Measurements from ENCODE around the gene MED17. TPM values are rescaled to one million over a fixed set of nuclear protein-coding genes. Genes with fewer than 3 reads are reported as not detected.

Gene MED17
- total RNA-seq, 1 experiment from 2014 or later, result 26.9 TPM

DNA sequence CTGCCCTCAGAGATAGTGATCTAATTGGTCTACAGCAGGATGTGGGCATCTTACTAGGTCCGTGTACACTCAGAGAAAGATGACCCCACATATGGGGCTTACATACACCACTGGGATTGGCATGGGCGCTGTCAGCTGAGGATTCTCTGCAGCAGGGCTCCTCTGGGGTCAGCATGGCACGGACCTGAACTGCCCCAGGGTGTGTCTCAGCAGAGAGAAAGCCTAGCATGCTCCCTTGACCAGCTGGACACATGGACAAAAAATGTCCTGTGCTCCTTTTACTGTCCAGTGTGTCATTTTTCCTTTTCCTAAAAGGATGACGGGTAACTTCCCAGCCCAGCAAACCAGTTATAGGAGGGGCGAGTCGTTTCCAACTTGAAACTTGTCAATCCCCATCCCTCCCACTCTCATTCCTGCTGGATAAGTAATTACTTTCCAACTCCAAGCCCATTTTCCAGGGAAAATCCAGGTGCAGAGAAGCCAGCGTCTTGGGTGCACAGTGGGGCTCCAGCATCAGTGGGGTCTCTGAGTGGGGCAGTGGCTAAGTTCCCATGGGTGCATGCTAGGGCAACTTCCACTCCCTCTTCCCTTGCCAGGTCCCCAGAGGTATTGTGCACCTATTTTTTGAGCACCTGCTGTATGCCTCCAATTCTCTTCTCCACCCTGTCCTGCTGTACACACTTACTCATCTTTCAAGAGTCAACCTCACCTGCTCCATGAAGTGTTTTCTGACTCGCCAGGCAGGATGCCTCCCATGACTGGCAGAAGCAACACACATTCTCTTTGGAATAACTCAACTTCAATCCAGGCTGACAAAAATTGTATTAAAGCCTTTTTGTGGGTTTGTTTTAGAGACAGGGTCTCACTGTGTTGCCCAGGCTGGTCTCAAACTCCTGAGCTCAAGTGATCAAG, 61.4 kb downstream of the MED17 start:
- TF ChIP-seq EZH2 (IDR thresholded peaks at IDR 0.05; ENCODE audit: low read depth) (no peak), CTCF (conservative IDR thresholded peaks at IDR 0.05) (no peak)
- no peak overlapping the region for H3K27ac ChIP-seq
- no TSS peak for BruUV-seq (replicated peaks)
- H2AFZ ChIP-seq, result no peak overlapping the region
- H4K20me1 ChIP-seq (ENCODE audit: insufficient read depth), result no peaks in the 10 kb centered on the region
- intact Hi-C loops (cut with micrococcal nuclease; ENCODE audit: unreplicated experiment), result no loop called here
- no peak overlapping the region for H3K4me3 ChIP-seq
- POLR2A ChIA-PET (ENCODE audit: unreplicated experiment), result no interaction called here
- H3K9me2 ChIP-seq (ENCODE audit: insufficient read depth), result no peaks in the 10 kb centered on the region
- H3K4me2 ChIP-seq, result no peak overlapping the region
- H3K9me3 ChIP-seq (ENCODE audit: insufficient read depth, low read depth), result no peaks in the 10 kb centered on the region
- no peaks in the 10 kb centered on the region for H3K79me2 ChIP-seq (ENCODE audit: low read depth)
- H3K27me3 ChIP-seq (ENCODE audit: insufficient read depth, low read depth), result no peaks in the 10 kb centered on the region
- H3F3A ChIP-seq (ENCODE audit: insufficient read depth, low read depth), result peaks cover 24% of the 10 kb centered on the region; the same call in 1 of the 2 replicates
- no peak for DNase-seq
- H3K4me1 ChIP-seq (replicated peaks; ENCODE audit: insufficient read depth), result peaks cover 20% of the 10 kb centered on the region
- CTCF ChIA-PET, result no interaction called here
- no peaks in the 10 kb centered on the region for H3K36me3 ChIP-seq (ENCODE audit: low read depth)

DNA sequence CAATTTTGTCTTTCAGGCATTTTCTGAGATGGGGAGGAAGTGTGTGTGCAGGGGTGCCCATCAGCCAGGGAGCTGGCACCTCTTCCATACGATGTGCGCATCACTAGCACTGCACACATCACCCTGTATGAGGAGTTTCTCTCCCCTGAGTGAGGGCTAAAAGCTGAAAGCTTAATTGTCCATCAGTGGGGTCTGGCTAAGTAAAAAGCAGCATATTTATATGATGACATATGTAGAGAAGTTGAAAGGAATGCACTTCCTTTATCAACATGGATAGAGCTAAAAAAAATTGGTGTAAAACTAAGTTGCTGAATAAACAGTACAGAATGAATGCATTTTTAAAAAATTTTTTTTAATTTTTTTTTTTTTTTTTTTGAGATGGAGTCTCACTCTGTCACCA, 62.3 kb downstream of the MED17 start:
- H3K27me3 ChIP-seq (ENCODE audit: insufficient read depth, low read depth), result no peaks in the 10 kb centered on the region
- H3K9me3 ChIP-seq (ENCODE audit: insufficient read depth, low read depth), result no peaks in the 10 kb centered on the region
- H3F3A ChIP-seq (ENCODE audit: insufficient read depth, low read depth), result peaks cover 24% of the 10 kb centered on the region; the same call in 1 of the 2 replicates
- intact Hi-C loops (cut with micrococcal nuclease; ENCODE audit: unreplicated experiment), result no loop called here
- no peak overlapping the region for H3K4me2 ChIP-seq
- TF ChIP-seq CTCF (conservative IDR thresholded peaks at IDR 0.05) (no peak), EZH2 (IDR thresholded peaks at IDR 0.05; ENCODE audit: low read depth) (no peak)
- ChIA-PET POLR2A (ENCODE audit: unreplicated experiment) (no interaction called here), CTCF (no interaction called here)
- H3K27ac ChIP-seq, result no peak overlapping the region
- H3K4me1 ChIP-seq (replicated peaks; ENCODE audit: insufficient read depth), result peaks cover 25% of the 10 kb centered on the region
- no peaks in the 10 kb centered on the region for H3K79me2 ChIP-seq (ENCODE audit: low read depth)
- no TSS peak for BruUV-seq (replicated peaks)
- DNase-seq, result no peak
- H3K9me2 ChIP-seq (ENCODE audit: insufficient read depth), result no peaks in the 10 kb centered on the region
- no peak overlapping the region for H3K4me3 ChIP-seq
- H3K36me3 ChIP-seq (ENCODE audit: low read depth), result no peaks in the 10 kb centered on the region
- H2AFZ ChIP-seq, result no peak overlapping the region
- no peaks in the 10 kb centered on the region for H4K20me1 ChIP-seq (ENCODE audit: insufficient read depth)

GRCh38 chr11:93849201-93849600, 65.1 kb downstream of the MED17 start:
- intact Hi-C loops (cut with micrococcal nuclease; ENCODE audit: unreplicated experiment), result no loop called here
- POLR2A ChIA-PET (ENCODE audit: unreplicated experiment), result no interaction called here
- H3K4me2 ChIP-seq, result peak overlapping the region; percentile 98
- TF ChIP-seq CTCF (conservative IDR thresholded peaks at IDR 0.05) (no peak), EZH2 (IDR thresholded peaks at IDR 0.05; ENCODE audit: low read depth) (no peak)
- DNase-seq, result no peak
- H2AFZ ChIP-seq, result no peak overlapping the region
- peaks cover 16% of the 10 kb centered on the region; the same call in 1 of the 2 replicates for H3K4me1 ChIP-seq (replicated peaks; ENCODE audit: insufficient read depth)
- no peaks in the 10 kb centered on the region for H3K9me2 ChIP-seq (ENCODE audit: insufficient read depth)
- no peaks in the 10 kb centered on the region for H3K79me2 ChIP-seq (ENCODE audit: low read depth)
- H3K27ac ChIP-seq, result no peak overlapping the region
- H3K36me3 ChIP-seq (ENCODE audit: low read depth), result no peaks in the 10 kb centered on the region
- no peaks in the 10 kb centered on the region for H3K9me3 ChIP-seq (ENCODE audit: insufficient read depth, low read depth)
- no peaks in the 10 kb centered on the region for H3K27me3 ChIP-seq (ENCODE audit: insufficient read depth, low read depth)
- CTCF ChIA-PET, result no interaction called here
- H3K4me3 ChIP-seq, result peak overlapping the region; percentile 70; the same call in 1 of the 2 replicates
- no peaks in the 10 kb centered on the region for H4K20me1 ChIP-seq (ENCODE audit: insufficient read depth)
- BruUV-seq (replicated peaks), result no TSS peak
- H3F3A ChIP-seq (ENCODE audit: insufficient read depth, low read depth), result no peaks in the 10 kb centered on the region
